Measurements from ENCODE around the gene DCAF12.

GRCh38 chr9:34059281-34059680, 67.2 kb downstream of the DCAF12 start:
- TF ChIP-seq GATA2 (IDR thresholded peaks at IDR 0.05; ENCODE audit: low read depth, low read length), result no peak
- TF ChIP-seq GATA3 (IDR thresholded peaks at IDR 0.05; ENCODE audit: low read depth, low read length), result no peak

All from SH-SY5Y (cell line).